A673 (cell line): ENCODE data around the gene SWT1. TPM values are rescaled to one million over a fixed set of nuclear protein-coding genes. Genes with fewer than 3 reads are reported as not detected.

Experiments
- BruUV-seq: library from RNA; stranded (reverse); fragments of 400-500 nt; replicated peaks from 2 replicates; lab custom pipeline; 2021; lab: Mats Ljungman, UMichigan
- CTCF ChIA-PET: fragments of 300-600 bp; sonication (Branson Sonifier 250); formaldehyde crosslinking; loops from one replicate; lab custom pipeline; 2022; ENCODE audit warnings: antibody characterized with exemption; lab: Charles Lee
- POLR2A ChIA-PET: fragments of 300-600 bp; sonication (Branson Sonifier 250); formaldehyde crosslinking; loops from one replicate; lab custom pipeline; 2022; ENCODE audit warnings: antibody characterized with exemption; ENCODE audit not compliant: low non-redundant PET; lab: Charles Lee
- DNase-seq: peaks from one replicate; pipeline ENCODE4 v3.0.0-alpha.2; 2015; ENCODE audit warnings: low spot score
- H3K27ac ChIP-seq: fragments of 200-600 bp; sonication (generic); 2 replicates; pipeline ENCODE4 v1.5.1; 2016; ENCODE audit warnings: mixed run types, low read depth, mild to moderate bottlenecking, mixed read lengths, antibody characterized with exemption, low read length; ENCODE audit not compliant: poor library complexity, severe bottlenecking
- H3K27me3 ChIP-seq: fragments of 200-600 bp; sonication (generic); replicated peaks from 2 replicates; pipeline ENCODE4 v1.6.1; 2017; ENCODE audit warnings: mixed run types, low read depth, mild to moderate bottlenecking, mixed read lengths, antibody characterized with exemption, low read length; ENCODE audit not compliant: insufficient read depth, poor library complexity
- H3K36me3 ChIP-seq: fragments of 200-600 bp; sonication (generic); 2 replicates; pipeline ENCODE4 v1.6.1; 2016; ENCODE audit warnings: mixed run types, mild to moderate bottlenecking, mixed read lengths, antibody characterized with exemption, low read length; ENCODE audit not compliant: insufficient read depth, poor library complexity, severe bottlenecking
- H3K4me1 ChIP-seq: fragments of 200-600 bp; sonication (generic); 2 replicates; pipeline ENCODE4 v1.6.1; 2017; ENCODE audit warnings: mixed run types, mild to moderate bottlenecking, mixed read lengths, antibody characterized with exemption, low read length; ENCODE audit not compliant: insufficient read depth, poor library complexity, severe bottlenecking
- H3K4me3 ChIP-seq: fragments of 200-600 bp; sonication (generic); 2 replicates; pipeline ENCODE4 v1.5.1; 2016; ENCODE audit warnings: low read depth, mixed run types, mild to moderate bottlenecking, mixed read lengths, low read length; ENCODE audit not compliant: poor library complexity, severe bottlenecking
- H3K9me3 ChIP-seq: fragments of 200-600 bp; sonication (generic); 2 replicates; pipeline ENCODE4 v1.6.1; 2016; ENCODE audit warnings: mixed run types, low read depth, mild to moderate bottlenecking, mixed read lengths, antibody characterized with exemption, low read length; ENCODE audit not compliant: poor library complexity, severe bottlenecking
- CTCF ChIP-seq: fragments of 300-800, 200-600 bp; sonication (generic); conservative IDR thresholded peaks from 2 replicates; pipeline ENCODE4 v1.5.1; 2017; ENCODE audit warnings: low read depth, mild to moderate bottlenecking, antibody characterized with exemption, low read length, moderate library complexity, mixed read lengths
- EZH2 ChIP-seq: fragments of 200-600 bp; sonication (generic); IDR thresholded peaks from 2 replicates; pipeline ENCODE4 v1.6.1; 2017; ENCODE audit warnings: borderline replicate concordance, low read depth, mild to moderate bottlenecking, mixed read lengths, antibody characterized with exemption, low read length; ENCODE audit not compliant: poor library complexity, severe bottlenecking
- intact Hi-C: fragments of 100-400 bp; cut with micrococcal nuclease; formaldehyde crosslinking; loops from one replicate; pipeline ENCODE4 v1.10.0; 2022; ENCODE audit not compliant: unreplicated experiment
- total RNA-seq: library from RNA; stranded (reverse); gene quantifications from 2 replicates; pipeline ENCODE4 v1.2.3, GENCODE V29; 2021

SWT1 gene
- total RNA-seq, 1 experiment from 2014 or later, result 3.3 TPM

- intact Hi-C loops, result no loop called here
- Histone ChIP-seq H3K27me3 (no peaks in the 10 kb centered on the region), H3K36me3 (peaks cover 34% of the 10 kb centered on the region), H3K9me3 (no peaks in the 10 kb centered on the region), H3K4me3 (no peak overlapping the region), H3K27ac (no peak overlapping the region), H3K4me1 (peaks cover 13% of the 10 kb centered on the region)
- BruUV-seq, result no TSS peak
- POLR2A ChIA-PET, result no interaction called here
- no peak for DNase-seq
- no peak for TF ChIP-seq CTCF
- no peak for TF ChIP-seq EZH2
- CTCF ChIA-PET, result no interaction called here
Observed at GRCh38 chr1:185152187-185152767, 4.7 kb upstream of the SWT1 start.

- CTCF ChIA-PET, result no interaction called here
Observed at GRCh38 chr1:185154912-185155513, 2.0 kb upstream of the SWT1 start.

GRCh38 chr1:185155600-185156287 is 1.2 kb upstream of the SWT1 start:
- peak; percentile 9 for DNase-seq
- Histone ChIP-seq H3K9me3 (no peaks in the 10 kb centered on the region), H3K4me3 (peak overlapping the region; percentile 91), H3K27ac (peak overlapping the region; percentile 95), H3K4me1 (peaks cover 13% of the 10 kb centered on the region), H3K36me3 (peaks cover 9% of the 10 kb centered on the region), H3K27me3 (no peaks in the 10 kb centered on the region)
- POLR2A ChIA-PET, result no interaction called here
- TF ChIP-seq CTCF (no peak), EZH2 (no peak)
- no TSS peak for BruUV-seq
- CTCF ChIA-PET, result no interaction called here
- intact Hi-C loops, result loop anchor here (5.0 kb wide), 2 partner anchors 108 to 183 kb away; partner anchors contain the start of genes NIBAN1 and RNF2

More at GRCh38 chr1:185154912-185155513, 2.0 kb upstream of the SWT1 start:
- Histone ChIP-seq H3K4me3 (peak overlapping the region; percentile 91), H3K27me3 (no peaks in the 10 kb centered on the region), H3K36me3 (peaks cover 14% of the 10 kb centered on the region), H3K9me3 (no peaks in the 10 kb centered on the region), H3K4me1 (peaks cover 13% of the 10 kb centered on the region), H3K27ac (no peak overlapping the region)
- intact Hi-C loops, result loop anchor here (5.0 kb wide), 2 partner anchors 108 to 183 kb away; partner anchors contain the start of genes NIBAN1 and RNF2
- TF ChIP-seq CTCF (no peak), EZH2 (no peak)
- no TSS peak for BruUV-seq
- DNase-seq, result no peak
- POLR2A ChIA-PET, result no interaction called here
